Measurements from ENCODE around the gene GSN. TPM values are rescaled to one million over a fixed set of nuclear protein-coding genes. Genes with fewer than 3 reads are reported as not detected.

Gene GSN
- total RNA-seq, 1 donor from 2014 or later: 521 TPM

- DNase-seq (ENCODE audit: low spot score): no peak
These were observed 35.8 kb downstream of the GSN start for GRCh38 chr9:121303456-121304451.

GRCh38 chr9:121304707-121305106 is 36.7 kb downstream of the GSN start:
- no peak for DNase-seq (ENCODE audit: low spot score)

DNA sequence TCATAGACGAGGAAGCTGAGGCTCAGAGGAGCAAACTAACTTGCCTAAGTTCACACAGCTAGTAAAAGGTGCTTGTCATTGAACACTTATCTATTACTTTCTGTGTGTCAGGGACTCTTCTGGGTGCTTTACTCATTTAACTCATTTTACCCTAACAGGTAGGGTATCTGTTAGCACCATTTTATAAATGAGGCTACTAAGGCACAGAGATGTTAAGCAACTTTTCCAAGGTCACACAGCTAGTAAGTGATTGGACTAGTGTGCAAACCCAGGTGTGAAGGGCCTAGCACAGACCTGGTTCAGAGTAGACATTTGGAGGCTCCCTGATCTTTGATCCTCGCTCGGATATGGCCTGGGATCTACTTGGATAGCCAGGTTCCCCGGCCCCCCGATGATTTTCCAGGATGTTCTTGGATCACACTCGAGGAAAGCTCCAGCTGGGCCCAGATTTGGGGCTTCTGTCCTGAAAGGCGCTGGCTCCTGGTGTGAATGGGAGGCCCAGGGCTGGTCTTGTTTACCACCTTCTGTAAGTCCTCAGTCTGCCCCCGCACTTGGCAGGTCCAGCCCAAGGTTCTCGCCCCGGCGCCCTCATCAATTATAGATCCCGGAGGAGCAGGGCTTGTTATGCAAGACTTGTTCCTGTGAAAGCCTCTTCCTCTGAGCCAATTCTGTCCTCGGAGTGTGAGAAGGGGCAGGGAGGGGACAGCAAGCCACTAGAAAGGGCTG is 37.5 kb downstream of the GSN start:
- DNase-seq (ENCODE audit: low spot score): no peak

GRCh38 chr9:121307976-121308375 is 40.0 kb downstream of the GSN start:
- no peak for DNase-seq (ENCODE audit: low spot score)

- DNase-seq (ENCODE audit: low spot score): no peak
These were observed 40.8 kb downstream of the GSN start for GRCh38 chr9:121308765-121309164.

GRCh38 chr9:121309171-121309570 is 41.2 kb downstream of the GSN start:
- DNase-seq (ENCODE audit: low spot score): no peak

DNA sequence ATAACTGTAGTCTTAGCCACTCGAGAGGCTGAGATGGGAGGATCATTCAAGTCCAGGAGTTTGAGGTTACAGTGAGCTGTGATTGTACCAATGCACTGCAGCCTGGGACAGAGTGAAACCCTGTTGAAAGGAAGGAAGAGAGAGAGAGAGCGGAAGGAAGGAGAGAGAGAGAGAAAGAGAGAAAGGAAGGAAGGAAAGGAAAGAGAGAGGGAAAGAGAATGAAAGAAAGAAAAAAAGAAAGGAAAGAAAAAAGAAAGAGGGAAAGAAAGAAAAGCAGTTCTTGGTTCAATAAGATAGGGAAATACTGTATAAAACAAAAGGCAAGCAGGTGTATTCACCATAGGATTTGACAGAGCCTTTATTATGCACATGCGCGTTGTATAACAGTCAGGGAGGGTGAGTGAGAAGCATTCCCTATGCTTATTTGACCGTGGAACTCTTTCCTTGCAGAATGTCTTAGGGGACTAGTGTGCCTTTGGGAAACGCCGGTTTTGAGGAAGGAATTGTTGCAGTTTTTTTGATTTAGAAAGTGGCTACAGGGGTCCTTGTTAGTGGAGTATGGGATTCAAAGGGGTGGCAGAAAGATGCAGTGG is 42.0 kb downstream of the GSN start:
- DNase-seq (ENCODE audit: low spot score): no peak

DNA sequence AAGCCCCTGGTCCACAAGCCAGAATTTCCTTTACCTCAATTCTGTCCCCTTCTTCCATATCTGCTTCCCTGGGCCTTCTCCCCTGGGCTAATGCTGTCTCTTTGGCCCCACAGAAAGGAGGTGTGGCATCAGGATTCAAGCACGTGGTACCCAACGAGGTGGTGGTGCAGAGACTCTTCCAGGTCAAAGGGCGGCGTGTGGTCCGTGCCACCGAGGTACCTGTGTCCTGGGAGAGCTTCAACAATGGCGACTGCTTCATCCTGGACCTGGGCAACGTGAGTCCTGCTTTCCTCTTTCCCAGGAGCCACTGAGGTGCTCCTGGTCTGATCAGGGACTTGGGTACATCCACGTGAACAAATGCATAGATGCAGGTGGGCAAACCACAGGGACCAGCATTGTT is 42.6 kb downstream of the GSN start:
- DNase-seq (ENCODE audit: low spot score): no peak

GRCh38 chr9:121312169-121312568 is 44.2 kb downstream of the GSN start:
- DNase-seq (ENCODE audit: low spot score): no peak

GRCh38 chr9:121313458-121314152 is 45.6 kb downstream of the GSN start:
- no peak for DNase-seq (ENCODE audit: low spot score)

DNA sequence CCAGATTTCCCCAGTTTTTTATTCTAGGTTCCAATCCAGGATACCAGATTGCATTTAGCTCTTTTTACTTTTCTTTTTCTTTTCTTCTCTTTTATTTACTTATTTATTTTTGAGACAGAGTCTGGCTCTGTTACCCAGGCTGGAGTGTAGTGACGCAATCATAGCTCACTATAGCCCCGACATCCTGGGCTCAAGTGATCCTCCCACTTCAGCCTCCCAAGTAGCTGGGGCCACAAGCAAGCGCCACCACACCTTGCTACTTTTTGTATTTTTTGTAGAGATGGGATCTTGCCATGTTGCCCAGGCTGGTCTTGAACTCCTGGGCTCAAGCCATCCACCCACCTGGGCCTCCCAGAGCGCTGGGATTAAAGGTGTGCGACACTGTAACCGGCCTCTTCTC is 48.4 kb downstream of the GSN start:
- no peak for DNase-seq (ENCODE audit: low spot score)

GRCh38 chr9:121316852-121317373 is 49.0 kb downstream of the GSN start:
- no peak for DNase-seq (ENCODE audit: low spot score)

DNA sequence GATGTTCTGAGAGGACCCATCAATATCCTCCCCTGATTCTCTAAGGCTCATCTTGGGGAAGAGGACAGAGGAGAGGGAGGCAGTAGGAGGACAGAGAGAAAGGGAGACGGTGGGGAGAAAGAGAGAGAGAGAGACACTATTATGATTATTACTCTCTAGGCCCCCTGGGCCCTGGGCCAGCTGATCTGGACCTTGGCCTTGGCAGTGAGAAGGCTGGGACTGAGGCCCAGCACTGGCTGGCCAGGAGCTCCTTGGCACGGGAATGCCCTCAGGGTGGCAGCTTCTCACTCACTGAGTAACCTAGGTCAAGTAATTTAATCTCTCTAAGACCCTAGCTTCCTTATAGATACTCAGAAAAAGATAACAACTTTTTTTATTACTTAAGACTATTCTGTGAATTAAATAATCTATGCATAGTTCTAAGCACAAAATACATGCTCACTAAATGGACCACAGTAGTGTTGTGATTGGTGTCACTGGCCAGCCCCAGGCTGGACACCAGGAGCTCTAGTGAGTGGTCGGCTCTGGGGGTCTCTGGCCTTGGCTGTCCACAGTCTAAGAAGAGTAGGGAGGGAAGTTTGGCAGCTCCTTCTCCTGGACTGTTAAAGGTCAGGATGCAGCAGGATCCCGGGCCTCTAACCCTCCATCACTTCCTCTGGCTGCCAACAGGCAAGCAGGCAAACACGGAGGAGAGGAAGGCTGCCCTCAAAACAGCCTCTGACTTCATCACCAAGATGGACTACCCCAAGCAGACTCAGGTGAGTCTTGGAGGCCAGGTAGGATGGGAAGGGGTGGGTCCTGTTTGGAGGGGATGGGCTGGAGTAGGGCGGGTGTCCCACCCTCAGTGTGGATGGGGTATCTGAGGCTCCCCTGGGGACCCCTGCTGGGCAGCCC is 50.0 kb downstream of the GSN start:
- no peak for DNase-seq (ENCODE audit: low spot score)

DNA sequence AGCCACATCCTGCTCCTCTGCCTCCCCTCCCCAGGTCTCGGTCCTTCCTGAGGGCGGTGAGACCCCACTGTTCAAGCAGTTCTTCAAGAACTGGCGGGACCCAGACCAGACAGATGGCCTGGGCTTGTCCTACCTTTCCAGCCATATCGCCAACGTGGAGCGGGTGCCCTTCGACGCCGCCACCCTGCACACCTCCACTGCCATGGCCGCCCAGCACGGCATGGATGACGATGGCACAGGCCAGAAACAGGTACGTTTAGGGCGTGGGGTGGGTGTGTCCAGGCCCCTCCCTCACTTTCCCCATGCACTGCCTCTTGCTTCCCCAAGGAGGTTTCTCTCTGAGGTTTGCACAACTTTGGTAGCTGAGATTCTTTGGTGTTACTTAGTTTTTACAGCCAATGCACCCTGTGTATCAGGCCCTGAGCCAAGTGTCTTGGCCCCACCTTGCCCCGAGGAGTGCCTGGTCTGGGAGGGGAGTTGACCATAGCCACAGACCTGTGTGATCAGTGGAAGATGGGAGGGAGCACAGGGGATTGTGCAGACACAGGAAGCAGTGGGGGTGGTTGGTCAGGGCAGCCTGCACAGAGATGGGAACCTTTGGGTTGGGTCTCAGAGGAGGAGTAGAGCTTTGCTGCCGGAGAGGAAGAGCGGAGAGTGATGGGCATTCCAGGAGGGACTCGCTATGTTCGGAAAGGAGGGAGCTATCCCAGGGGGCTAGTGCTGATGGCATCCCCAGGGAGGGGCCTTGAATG is 50.8 kb downstream of the GSN start:
- no peak for DNase-seq (ENCODE audit: low spot score)

DNA sequence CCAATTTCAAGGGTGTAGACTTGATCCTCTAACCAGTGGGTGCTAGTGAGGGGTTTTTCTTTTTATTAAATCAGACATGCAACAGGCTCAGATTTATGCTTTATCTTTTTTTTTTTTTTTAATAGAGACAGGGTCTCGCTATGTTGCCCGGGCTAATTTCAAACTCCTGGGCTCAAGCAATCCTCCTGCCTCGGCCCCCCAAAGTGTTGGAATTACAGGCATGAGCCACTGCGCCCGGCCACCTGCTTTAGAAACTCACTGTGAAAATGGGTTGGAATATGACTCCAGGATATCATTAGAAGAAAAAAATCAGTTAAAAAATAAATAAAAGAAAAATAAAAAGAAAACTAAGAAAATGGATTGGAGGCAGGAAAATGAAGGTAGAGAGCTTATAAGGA is 51.4 kb downstream of the GSN start:
- no peak for DNase-seq (ENCODE audit: low spot score)

DNA sequence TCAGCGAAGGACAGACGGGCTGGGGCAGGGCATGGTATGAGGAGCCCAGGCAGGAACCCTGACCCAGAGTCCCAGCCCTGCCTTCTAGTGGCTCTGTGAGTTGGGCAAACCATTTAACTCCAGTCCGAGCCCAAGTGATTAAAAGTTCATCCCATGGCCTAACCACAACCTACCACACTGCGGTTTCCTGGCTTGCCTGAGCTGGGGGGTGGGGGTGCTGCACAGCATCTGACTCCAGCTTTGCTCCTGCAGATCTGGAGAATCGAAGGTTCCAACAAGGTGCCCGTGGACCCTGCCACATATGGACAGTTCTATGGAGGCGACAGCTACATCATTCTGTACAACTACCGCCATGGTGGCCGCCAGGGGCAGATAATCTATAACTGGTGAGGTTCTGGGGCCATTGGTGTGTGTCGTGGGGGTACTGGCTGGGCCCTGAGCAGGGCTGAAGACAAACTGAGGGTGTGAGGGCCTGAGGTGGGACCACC is 53.1 kb downstream of the GSN start:
- DNase-seq (ENCODE audit: low spot score): no peak

DNA sequence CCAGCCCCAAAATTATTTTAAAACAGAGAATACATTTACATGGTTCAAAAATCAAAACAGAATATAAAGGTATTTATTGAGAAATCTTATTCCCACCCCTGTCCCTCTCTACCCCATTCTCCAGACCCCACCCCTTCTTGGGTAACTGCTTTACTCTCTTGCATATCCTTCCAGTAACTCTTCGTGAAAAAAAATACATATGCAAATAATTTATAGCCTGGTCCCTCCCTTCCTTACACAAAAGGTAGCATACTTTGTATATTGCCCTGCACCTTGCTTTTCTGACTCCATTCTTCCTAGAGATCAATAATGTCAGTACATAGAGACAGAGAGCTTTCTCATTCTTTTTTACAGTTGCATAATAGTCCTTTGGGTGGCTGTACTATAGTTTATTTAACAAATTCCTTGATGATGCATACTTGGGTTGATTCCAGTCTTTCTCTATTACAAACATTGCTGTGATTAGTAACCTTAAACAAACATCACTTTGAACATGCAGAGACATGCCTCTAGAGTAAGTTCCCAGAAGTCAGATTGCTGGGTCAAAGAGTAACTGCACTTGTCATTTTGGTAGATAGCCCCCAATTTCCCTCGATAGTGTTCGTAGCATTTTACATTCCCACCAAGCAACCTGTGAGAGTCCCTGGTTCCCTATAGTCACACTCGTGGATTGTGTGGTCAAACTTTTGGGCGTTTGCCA is 54.2 kb downstream of the GSN start:
- no peak for DNase-seq (ENCODE audit: low spot score)

- DNase-seq (ENCODE audit: low spot score): no peak
These were observed 54.9 kb downstream of the GSN start for GRCh38 chr9:121322737-121323448.
